Activated CD8-positive, alpha-beta T cell treated with anti-CD3 and anti-CD28 coated beads for 36 hours (primary cell): ENCODE data around the gene GRB14. TPM values are rescaled to one million over a fixed set of nuclear protein-coding genes. Genes with fewer than 3 reads are reported as not detected.

Experiments used
- ATAC-seq: fragments of 200-7000 bp; cut with Tn5 transposase; one replicate; pipeline ENCODE4 v1.10.0; 2021; ENCODE audit warnings: mild to moderate bottlenecking, moderate library complexity
- CTCF ChIA-PET: fragments of 350-600 bp; sonication (Branson Sonifier 250); formaldehyde crosslinking; loops from one replicate; lab custom pipeline; 2021; ENCODE audit warnings: antibody characterized with exemption; lab: Charles Lee
- POLR2A ChIA-PET: fragments of 350-600 bp; sonication (Branson Sonifier 250); formaldehyde crosslinking; loops from one replicate; lab custom pipeline; 2021; ENCODE audit warnings: antibody characterized with exemption; lab: Charles Lee
- DNase-seq: peaks from one replicate; pipeline ENCODE4 v3.0.0-alpha.2; 2020
- H3K27ac Mint-ChIP-seq: one replicate; pipeline ENCODE4 v1.8.0; 2021; ENCODE audit warnings: mild to moderate bottlenecking, mixed read lengths
- H3K27me3 Mint-ChIP-seq: one replicate; pipeline ENCODE4 v1.8.0; 2021; ENCODE audit warnings: mixed read lengths
- H3K36me3 Mint-ChIP-seq: one replicate; pipeline ENCODE4 v1.8.0; 2021; ENCODE audit warnings: low read depth, mixed read lengths
- H3K4me1 Mint-ChIP-seq: one replicate; pipeline ENCODE4 v1.8.0; 2021; ENCODE audit warnings: low read depth, mixed read lengths
- H3K4me3 Mint-ChIP-seq: one replicate; pipeline ENCODE4 v1.8.0; 2021; ENCODE audit warnings: mild to moderate bottlenecking, moderate library complexity, mixed read lengths
- H3K9me3 Mint-ChIP-seq: one replicate; pipeline ENCODE4 v1.8.0; 2021; ENCODE audit warnings: mixed read lengths
- CTCF ChIP-seq: fragments of 200-600 bp; IDR thresholded peaks from one replicate; pipeline ENCODE4 v1.8.0; 2022; ENCODE audit warnings: antibody characterized with exemption, mild to moderate bottlenecking
- intact Hi-C: fragments of 100-400 bp; cut with micrococcal nuclease; formaldehyde crosslinking; loops from one replicate; pipeline ENCODE4 v1.10.0; 2022
- total RNA-seq, 2 experiments: library from RNA; stranded (reverse); gene quantifications; one replicate each; pipeline ENCODE4 v1.2.3, GENCODE V29; 2021

GRB14 gene
- total RNA-seq, 2 experiments from 2014 or later, result not detected

- Mint-ChIP-seq H3K27me3 (peaks cover 17% of the 10 kb centered on the region), H3K36me3 (no peaks in the 10 kb centered on the region), H3K4me1 (peaks cover 3% of the 10 kb centered on the region), H3K27ac (no peak overlapping the region), H3K4me3 (no peak overlapping the region), H3K9me3 (no peaks in the 10 kb centered on the region)
- no peak for TF ChIP-seq CTCF
- intact Hi-C loops, result no loop called here
- ATAC-seq (no peak), DNase-seq (no peak)
- ChIA-PET POLR2A (no interaction called here), CTCF (no interaction called here)
Measured at GRCh38 chr2:164625378-164625971, 4.2 kb upstream of the GRB14 start.

GRCh38 chr2:164624316-164624715 lies 3.0 kb upstream of the GRB14 start:
- Mint-ChIP-seq H3K27ac (no peak overlapping the region), H3K36me3 (no peaks in the 10 kb centered on the region), H3K27me3 (peaks cover 24% of the 10 kb centered on the region), H3K4me3 (no peak overlapping the region), H3K9me3 (no peaks in the 10 kb centered on the region), H3K4me1 (peaks cover 3% of the 10 kb centered on the region)
- TF ChIP-seq CTCF, result no peak
- intact Hi-C loops, result no loop called here
- DNase-seq (no peak), ATAC-seq (no peak)
- CTCF ChIA-PET, result no interaction called here
- POLR2A ChIA-PET, result no interaction called here

GRCh38 chr2:164622338-164623106 lies 1.2 kb upstream of the GRB14 start:
- Mint-ChIP-seq H3K4me3 (no peak overlapping the region), H3K27ac (no peak overlapping the region), H3K27me3 (peaks cover 29% of the 10 kb centered on the region), H3K9me3 (no peaks in the 10 kb centered on the region), H3K36me3 (no peaks in the 10 kb centered on the region), H3K4me1 (peaks cover 3% of the 10 kb centered on the region)
- no peak for TF ChIP-seq CTCF
- ChIA-PET CTCF (no interaction called here), POLR2A (no interaction called here)
- intact Hi-C loops, result no loop called here
- ATAC-seq (no peak), DNase-seq (no peak)

GRCh38 chr2:164621764-164622105 lies 453 bp upstream of the GRB14 start:
- Mint-ChIP-seq H3K27ac (no peak overlapping the region), H3K36me3 (no peaks in the 10 kb centered on the region), H3K9me3 (no peaks in the 10 kb centered on the region), H3K4me1 (peaks cover 3% of the 10 kb centered on the region), H3K27me3 (peaks cover 29% of the 10 kb centered on the region), H3K4me3 (peak overlapping the region; percentile 26)
- ATAC-seq (no peak), DNase-seq (no peak)
- CTCF ChIA-PET, result no interaction called here
- POLR2A ChIA-PET, result no interaction called here
- intact Hi-C loops, result no loop called here
- TF ChIP-seq CTCF, result no peak

GRCh38 chr2:164620457-164620856 lies 825 bp downstream of the GRB14 start:
- ATAC-seq (no peak), DNase-seq (no peak)
- no peak for TF ChIP-seq CTCF
- Mint-ChIP-seq H3K9me3 (no peaks in the 10 kb centered on the region), H3K4me3 (no peak overlapping the region), H3K4me1 (peaks cover 3% of the 10 kb centered on the region), H3K36me3 (no peaks in the 10 kb centered on the region), H3K27ac (no peak overlapping the region), H3K27me3 (peaks cover 29% of the 10 kb centered on the region)
- intact Hi-C loops, result no loop called here
- ChIA-PET CTCF (no interaction called here), POLR2A (no interaction called here)
